ENCODE results near the gene ADAMTS8.

The ADAMTS8 gene, protein sequence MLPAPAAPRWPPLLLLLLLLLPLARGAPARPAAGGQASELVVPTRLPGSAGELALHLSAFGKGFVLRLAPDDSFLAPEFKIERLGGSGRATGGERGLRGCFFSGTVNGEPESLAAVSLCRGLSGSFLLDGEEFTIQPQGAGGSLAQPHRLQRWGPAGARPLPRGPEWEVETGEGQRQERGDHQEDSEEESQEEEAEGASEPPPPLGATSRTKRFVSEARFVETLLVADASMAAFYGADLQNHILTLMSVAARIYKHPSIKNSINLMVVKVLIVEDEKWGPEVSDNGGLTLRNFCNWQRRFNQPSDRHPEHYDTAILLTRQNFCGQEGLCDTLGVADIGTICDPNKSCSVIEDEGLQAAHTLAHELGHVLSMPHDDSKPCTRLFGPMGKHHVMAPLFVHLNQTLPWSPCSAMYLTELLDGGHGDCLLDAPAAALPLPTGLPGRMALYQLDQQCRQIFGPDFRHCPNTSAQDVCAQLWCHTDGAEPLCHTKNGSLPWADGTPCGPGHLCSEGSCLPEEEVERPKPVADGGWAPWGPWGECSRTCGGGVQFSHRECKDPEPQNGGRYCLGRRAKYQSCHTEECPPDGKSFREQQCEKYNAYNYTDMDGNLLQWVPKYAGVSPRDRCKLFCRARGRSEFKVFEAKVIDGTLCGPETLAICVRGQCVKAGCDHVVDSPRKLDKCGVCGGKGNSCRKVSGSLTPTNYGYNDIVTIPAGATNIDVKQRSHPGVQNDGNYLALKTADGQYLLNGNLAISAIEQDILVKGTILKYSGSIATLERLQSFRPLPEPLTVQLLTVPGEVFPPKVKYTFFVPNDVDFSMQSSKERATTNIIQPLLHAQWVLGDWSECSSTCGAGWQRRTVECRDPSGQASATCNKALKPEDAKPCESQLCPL

GRCh38 chr11:130428316-130429119 is at the start of gene ADAMTS8:
Gene ADAMTS8 (minus strand): TSS chr11:130428609. CDS start chr11:130428286, 323 bp downstream.
- DNase-seq (ENCODE audit: low read depth) = no peak

DNA sequence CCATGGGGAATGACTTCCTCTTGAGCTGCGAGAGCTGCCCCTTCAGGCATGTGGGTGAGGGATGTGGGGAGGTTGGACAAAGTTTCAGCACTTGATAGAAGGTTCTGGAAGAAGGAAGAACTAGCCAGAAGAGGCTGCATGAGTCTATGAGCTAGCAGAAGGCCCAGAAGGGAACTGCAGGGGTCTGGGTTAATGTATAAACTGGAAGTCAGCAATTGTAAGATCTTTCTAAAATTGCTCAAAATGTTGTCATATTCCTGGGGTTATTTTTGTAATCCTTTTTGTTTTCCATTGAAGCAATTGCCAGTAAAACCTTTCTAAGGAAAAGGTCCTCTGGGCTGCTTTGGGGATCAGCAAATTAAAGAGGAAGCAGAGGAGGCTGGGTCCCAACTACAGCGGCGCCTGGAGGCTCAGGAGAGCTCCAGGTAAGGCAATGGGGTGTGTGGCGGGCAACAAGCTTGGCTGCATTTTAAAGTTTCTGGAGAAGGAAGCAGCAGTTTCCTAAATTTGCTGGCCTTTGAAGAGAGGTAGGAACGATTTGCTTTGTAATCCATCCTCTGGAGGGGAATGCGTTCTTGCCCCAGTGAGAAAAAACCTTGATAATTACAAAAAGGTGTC is 49.3 kb upstream of the ADAMTS8 start:
- DNase-seq (ENCODE audit: low read depth) = no peak

DNA sequence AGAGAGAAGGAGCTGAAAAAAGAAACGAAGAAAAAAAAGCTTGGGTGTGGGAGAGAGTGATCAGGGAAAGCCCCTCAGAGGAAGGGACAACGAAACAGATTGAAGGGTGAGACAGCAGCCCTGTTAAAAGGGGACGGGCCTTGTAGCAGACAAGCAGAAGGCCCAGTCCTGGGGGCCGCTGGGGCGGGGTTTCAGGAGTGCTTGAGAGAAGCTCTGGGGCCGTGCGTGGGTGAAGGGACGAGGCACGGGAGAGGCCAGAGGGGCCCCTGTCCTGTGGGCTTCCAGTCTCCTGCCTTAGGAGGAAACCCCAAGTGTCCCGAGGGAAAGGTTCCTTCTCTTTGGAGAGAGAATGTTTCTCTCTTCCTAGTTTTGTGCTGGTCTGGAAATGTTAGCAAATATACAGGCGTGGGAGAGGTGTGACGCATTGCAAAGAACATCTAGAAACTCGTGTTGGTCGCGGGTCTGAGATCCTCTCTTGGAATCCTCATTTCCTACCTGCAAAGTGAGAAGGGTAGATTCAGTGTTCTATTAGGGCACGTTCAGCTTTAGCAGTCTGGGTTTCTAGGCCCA is 48.6 kb upstream of the ADAMTS8 start:
- no peak for DNase-seq (ENCODE audit: low read depth)

DNA sequence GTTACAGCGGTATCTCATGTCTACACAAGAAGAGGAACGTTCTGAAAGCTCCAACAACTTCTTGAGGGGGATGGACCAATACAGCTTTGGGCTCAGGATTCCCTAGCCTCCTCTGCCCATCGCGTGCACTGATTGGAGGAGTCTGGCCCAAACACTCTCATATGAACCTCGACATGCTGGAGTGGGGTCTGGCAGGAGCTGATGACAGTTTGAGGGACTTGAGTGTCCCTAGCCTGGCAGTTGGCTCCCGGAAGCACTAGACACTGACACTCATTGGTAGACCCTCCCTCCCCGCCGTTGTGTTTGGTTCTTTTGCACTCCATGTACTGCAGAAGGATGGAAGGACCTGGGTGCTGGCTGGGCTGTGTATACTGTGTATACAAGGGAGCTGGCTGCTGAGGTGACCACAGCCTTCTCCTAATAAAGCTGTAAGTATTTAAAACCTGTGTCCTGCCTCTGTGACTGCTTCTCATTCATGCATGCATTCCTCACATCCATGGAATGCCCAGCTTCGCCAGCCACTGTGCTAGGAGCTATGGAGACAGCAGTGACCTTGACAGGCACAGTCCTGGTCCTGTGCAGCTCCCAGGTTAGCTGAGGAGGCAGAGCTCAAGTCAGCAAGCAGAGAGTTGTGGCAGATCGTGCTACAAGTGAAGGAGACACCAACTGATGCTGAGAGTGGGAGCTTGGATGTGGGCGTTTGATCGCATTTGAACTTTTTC is 48.0 kb upstream of the ADAMTS8 start:
- DNase-seq (ENCODE audit: low read depth) = no peak

- no peak for DNase-seq (ENCODE audit: low read depth)
These were observed 47.1 kb upstream of the ADAMTS8 start for GRCh38 chr11:130475426-130476053.

DNA sequence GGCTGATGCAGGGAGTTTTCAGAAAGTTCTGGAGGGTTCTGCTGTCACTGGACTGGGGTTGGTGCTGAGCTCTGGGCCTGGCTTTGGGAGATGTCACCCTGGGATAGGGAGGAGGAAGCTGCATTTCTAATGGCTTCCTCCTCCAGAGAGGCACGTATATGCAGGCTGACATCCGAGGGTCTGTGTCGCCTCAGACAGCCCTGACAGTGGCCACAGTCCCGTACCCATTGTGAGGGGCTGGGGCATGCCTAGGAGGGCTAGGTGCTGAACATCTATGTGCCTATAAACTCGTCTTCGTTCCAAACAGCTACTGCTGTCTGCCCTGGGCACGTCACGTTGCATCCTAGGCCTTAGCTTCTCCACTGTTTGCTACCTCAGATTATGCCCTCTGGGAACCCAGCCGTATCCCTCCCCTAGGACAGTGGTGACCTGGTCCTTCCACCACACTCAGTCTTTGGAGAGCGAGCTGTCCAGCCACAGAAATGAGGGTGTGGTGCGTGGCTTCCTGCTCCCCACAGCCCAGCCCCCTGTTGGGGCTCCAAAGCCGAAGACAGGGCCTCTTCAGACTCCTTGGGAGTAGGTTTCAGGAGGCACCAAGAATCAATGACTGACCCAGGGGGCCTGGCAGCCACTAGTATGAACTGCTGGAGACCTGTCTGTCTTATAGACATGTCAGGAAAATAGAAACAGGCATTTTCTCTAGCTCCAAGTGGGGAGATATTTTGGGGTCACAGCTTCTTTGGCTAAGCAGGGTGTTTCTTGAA is 46.4 kb upstream of the ADAMTS8 start:
- DNase-seq (ENCODE audit: low read depth) = no peak

DNA sequence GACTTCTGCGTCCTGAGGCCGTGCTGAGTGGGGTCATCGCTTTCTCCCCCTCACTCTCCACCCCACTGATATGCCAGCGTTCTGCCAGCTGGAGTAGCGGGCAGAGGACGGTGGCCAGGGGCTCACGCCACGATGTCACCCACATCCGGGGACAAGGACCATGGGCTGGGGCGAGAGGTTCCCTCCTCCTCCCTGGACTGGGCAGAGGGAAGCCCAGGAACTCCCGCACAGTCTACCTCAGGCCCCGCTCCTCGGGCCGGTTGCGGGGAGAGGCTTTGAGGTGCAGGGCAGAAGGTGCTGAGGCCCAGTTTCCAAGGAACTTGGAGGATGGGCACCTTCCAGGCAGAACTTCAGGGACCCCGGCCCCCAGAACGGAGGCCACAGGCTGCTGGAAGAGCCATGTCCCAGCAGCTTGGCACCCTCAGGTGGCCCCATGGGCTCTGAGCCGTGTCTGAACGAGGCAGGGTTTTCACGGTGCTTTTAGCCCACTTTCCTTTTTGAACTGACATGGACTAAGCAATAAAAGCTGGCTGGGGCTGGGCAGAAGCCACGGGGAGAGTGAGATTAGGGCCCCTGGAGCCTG is 45.5 kb upstream of the ADAMTS8 start:
- no peak for DNase-seq (ENCODE audit: low read depth)

DNA sequence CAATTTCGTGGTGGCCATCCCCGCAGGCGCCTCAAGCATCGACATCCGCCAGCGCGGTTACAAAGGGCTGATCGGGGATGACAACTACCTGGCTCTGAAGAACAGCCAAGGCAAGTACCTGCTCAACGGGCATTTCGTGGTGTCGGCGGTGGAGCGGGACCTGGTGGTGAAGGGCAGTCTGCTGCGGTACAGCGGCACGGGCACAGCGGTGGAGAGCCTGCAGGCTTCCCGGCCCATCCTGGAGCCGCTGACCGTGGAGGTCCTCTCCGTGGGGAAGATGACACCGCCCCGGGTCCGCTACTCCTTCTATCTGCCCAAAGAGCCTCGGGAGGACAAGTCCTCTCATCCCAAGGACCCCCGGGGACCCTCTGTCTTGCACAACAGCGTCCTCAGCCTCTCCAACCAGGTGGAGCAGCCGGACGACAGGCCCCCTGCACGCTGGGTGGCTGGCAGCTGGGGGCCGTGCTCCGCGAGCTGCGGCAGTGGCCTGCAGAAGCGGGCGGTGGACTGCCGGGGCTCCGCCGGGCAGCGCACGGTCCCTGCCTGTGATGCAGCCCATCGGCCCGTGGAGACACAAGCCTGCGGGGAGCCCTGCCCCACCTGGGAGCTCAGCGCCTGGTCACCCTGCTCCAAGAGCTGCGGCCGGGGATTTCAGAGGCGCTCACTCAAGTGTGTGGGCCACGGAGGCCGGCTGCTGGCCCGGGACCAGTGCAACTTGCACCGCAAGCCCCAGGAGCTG is 44.8 kb upstream of the ADAMTS8 start:
- no peak for DNase-seq (ENCODE audit: low read depth)

- no peak for DNase-seq (ENCODE audit: low read depth)
These were observed 44.1 kb upstream of the ADAMTS8 start for GRCh38 chr11:130472434-130472961.

- DNase-seq (ENCODE audit: low read depth) = no peak
These were observed 43.5 kb upstream of the ADAMTS8 start for GRCh38 chr11:130471731-130472433.

DNA sequence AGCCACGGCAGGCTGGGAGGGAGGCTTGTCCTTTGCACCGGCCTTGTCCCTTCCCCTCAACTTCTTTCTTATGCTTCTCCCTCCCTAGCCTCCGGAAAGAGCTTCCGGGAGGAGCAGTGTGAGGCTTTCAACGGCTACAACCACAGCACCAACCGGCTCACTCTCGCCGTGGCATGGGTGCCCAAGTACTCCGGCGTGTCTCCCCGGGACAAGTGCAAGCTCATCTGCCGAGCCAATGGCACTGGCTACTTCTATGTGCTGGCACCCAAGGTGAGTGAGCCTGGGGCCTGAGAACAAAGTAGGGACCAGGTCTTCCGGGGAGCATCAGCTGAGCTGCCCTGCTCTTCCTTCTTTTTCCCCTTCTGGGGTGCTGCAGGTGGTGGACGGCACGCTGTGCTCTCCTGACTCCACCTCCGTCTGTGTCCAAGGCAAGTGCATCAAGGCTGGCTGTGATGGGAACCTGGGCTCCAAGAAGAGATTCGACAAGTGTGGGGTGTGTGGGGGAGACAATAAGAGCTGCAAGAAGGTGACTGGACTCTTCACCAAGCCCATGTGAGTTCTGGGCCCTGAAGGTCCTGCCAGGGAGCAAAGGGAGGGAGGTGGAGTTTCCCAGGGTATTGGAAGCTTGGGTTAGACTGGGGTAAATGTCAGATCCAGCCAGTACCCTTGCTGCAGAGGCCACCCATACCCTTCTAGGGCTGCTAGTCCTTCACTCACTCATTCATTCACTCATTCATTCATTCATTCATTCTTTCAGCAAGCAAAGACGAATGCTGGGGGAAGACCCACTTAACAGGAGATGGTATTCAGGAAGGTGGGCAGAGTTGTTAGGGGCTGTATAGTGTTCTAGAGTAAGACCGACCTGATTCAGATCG is 42.7 kb upstream of the ADAMTS8 start:
- DNase-seq (ENCODE audit: low read depth) = no peak

- no peak for DNase-seq (ENCODE audit: low read depth)
These were observed 40.8 kb upstream of the ADAMTS8 start for GRCh38 chr11:130469181-130469580.

DNA sequence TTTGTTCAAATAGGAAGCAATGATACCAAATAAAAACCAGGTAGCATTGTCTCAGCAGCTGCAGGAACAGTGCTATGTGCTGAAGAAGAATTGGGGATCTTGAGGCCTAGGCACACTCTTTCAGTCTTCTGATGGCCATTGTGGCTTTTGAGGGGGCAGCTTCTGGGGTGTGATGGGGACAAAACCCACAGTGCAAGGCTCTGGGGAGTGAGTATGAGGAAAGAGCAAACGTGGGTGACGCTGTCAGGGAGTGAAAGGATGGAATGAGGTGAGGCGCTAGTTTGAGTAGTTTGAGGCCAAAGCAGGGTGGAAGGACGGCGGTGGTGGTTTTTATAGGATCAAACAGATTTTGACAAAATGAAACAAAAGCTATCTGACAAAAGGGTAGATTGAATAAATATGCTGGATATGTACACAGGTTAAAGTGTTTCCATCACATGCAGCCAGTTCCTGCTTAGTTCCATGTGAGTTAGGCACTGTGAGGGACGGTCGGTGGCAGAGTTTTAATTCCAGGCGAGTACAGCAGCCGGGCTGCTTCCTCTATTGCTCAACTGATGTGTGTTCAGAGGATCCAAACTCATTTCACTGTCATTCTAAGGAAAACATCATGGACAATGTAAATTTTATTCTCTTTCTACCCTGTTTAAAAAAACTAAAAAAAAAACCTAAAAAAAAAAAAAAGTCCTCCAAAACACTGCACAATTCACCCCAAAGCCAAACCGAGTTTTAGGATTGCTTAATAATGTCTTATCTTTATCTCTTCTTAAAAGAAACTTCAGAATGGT is 38.9 kb upstream of the ADAMTS8 start:
- DNase-seq (ENCODE audit: low read depth) = no peak

DNA sequence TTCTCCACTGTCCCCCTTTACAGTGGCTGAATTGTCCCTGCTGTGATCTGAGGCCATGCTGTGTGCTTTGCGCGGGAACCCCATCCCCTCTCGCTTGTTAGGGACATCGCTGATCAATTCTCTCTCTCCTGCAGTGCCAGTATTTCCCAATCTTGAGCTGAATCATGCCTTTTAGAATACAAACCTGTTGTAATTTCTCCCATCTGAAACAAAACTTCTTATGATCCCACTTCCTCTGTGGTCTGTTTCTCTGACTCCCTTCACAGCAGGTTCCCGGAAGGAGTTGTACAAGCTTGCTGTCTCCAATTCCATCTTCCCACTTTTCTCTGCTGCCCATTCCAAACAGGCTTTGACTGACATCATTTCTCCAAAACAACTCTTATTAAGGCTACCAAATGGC is 36.9 kb upstream of the ADAMTS8 start:
- DNase-seq (ENCODE audit: low read depth) = no peak

- no peak for DNase-seq (ENCODE audit: low read depth)
These were observed 35.9 kb upstream of the ADAMTS8 start for GRCh38 chr11:130464291-130464812.
